Body of pancreas (tissue), 4 donors: ENCODE results near the gene TXNDC8. TPM values are rescaled to one million over a fixed set of nuclear protein-coding genes. Genes with fewer than 3 reads are reported as not detected.

Experiments used
- ATAC-seq: fragments of 150-250 bp; one replicate; pipeline ENCODE4 v1.9.1; 2016
- DNase-seq, 4 donors: peaks; one replicate each; pipeline ENCODE4 v3.0.0-alpha.2; 2019
- H3K27ac ChIP-seq, 4 donors: fragments of 200-600 bp; sonication (generic); 1 replicate in 3 of 4; 2 replicates in 1 of 4; pipeline versions ENCODE4 v1.5.1 to v1.6.1; 2016 to 2019; ENCODE audit warnings: mild to moderate bottlenecking in 1 of 4, mixed read lengths in 1 of 4, moderate library complexity in 1 of 4
- H3K27me3 ChIP-seq, 2 donors: fragments of 200-600 bp; sonication (generic); one replicate each; pipeline ENCODE4 v1.6.0; 2016; ENCODE audit warnings: mild to moderate bottlenecking in 1 of 2
- H3K36me3 ChIP-seq, 2 donors: fragments of 200-600 bp; sonication (generic); replicated peaks in 1 of 2; 2 replicates each; pipeline ENCODE4 v1.5.1; 2016; ENCODE audit warnings: low read depth in 2 of 2; ENCODE audit not compliant: insufficient read depth in 1 of 2
- H3K4me1 ChIP-seq: fragments of 200-600 bp; sonication (generic); one replicate; pipeline ENCODE4 v1.6.0; 2016
- H3K4me3 ChIP-seq, 2 donors: fragments of 200-600 bp; sonication (generic); 1 replicate in 1 of 2; 2 replicates in 1 of 2; pipeline ENCODE4 v1.5.1; 2016 to 2019
- H3K9me3 ChIP-seq, 3 donors: fragments of 200-600 bp; sonication (generic); 1 replicate in 2 of 3; 2 replicates in 1 of 3; pipeline ENCODE4 v1.5.1; 2016
- CTCF ChIP-seq, 7 experiments: fragments of 450-650 bp in 4 of 7; fragments of 200-600 bp in 3 of 7; sonication (generic) in 3 of 7; IDR thresholded peaks; one replicate each; pipeline ENCODE4 v1.5.1; 2016 to 2019; ENCODE audit warnings: antibody characterized with exemption in 7 of 7
- POLR2A ChIP-seq, 3 donors: fragments of 450-650 bp; IDR thresholded peaks; one replicate each; pipeline ENCODE4 v1.6.1; 2016; ENCODE audit warnings: antibody characterized with exemption in 3 of 3, mild to moderate bottlenecking in 2 of 3
- WGBS, 2 donors: methylation state at CpG; one replicate each; pipeline ENCODE4 v1.1.5; 2017; 5-methylcytosine and 5-hydroxymethylcytosine counted together
- intact Hi-C: fragments of 100-400 bp; cut with DNase I; formaldehyde crosslinking; loops from one replicate; pipeline ENCODE4 v1.15.1; 2023
- total RNA-seq, 2 donors: library from RNA; depleted of rRNA; stranded (reverse); fragments of >200 nt; gene quantifications; one replicate each; pipeline ENCODE4 v1.1.0, GENCODE V29; 2016

The TXNDC8 gene
- total RNA-seq, 2 donors from 2014 or later, result not detected

GRCh38 chr9:110351009-110351467 is 13.4 kb upstream of the TXNDC8 start:
- Histone ChIP-seq H3K4me3 (no peak overlapping the region), H3K27me3 (no peaks in the 10 kb centered on the region), H3K9me3 (no peaks in the 10 kb centered on the region), H3K4me1 (no peaks in the 10 kb centered on the region), H3K27ac (no peak overlapping the region), H3K36me3 (no peaks in the 10 kb centered on the region)
- DNase-seq (no peak), ATAC-seq (no peak)
- TF ChIP-seq CTCF (IDR thresholded peaks at IDR 0.05) (no peak), POLR2A (IDR thresholded peaks at IDR 0.05) (no peak)
- WGBS, 2 donors, result 42 to 71% methylated on average over 1 of the region's 1 CpG
- intact Hi-C loops, result no loop called here

- intact Hi-C loops, result no loop called here
- Histone ChIP-seq H3K27me3 (no peaks in the 10 kb centered on the region), H3K4me3 (no peak overlapping the region), H3K4me1 (no peaks in the 10 kb centered on the region), H3K27ac (no peak overlapping the region), H3K9me3 (no peaks in the 10 kb centered on the region), H3K36me3 (no peaks in the 10 kb centered on the region)
- ATAC-seq (no peak), DNase-seq (no peak)
- no peak for TF ChIP-seq POLR2A (IDR thresholded peaks at IDR 0.05)
- TF ChIP-seq CTCF (IDR thresholded peaks at IDR 0.05), result no peak
- 39 to 50% methylated on average over 3 of the region's 3 CpGs for whole genome bisulfite sequencing, 2 donors
These were observed 8.7 kb upstream of the TXNDC8 start for GRCh38 chr9:110346325-110346724.

- no peak overlapping the region for H3K4me3 ChIP-seq
- H3K27ac ChIP-seq, result no peak overlapping the region
- H3K36me3 ChIP-seq, result no peaks in the 10 kb centered on the region
- no peaks in the 10 kb centered on the region for H3K4me1 ChIP-seq
- no peaks in the 10 kb centered on the region for H3K9me3 ChIP-seq
- intact Hi-C loops, result no loop called here
- no peak for ATAC-seq
- TF ChIP-seq CTCF (IDR thresholded peaks at IDR 0.05) (no peak), POLR2A (IDR thresholded peaks at IDR 0.05) (no peak)
- no peak for DNase-seq
- no peaks in the 10 kb centered on the region for H3K27me3 ChIP-seq
- WGBS, 2 donors, result 72 to 76% methylated on average over 6 of the region's 6 CpGs
These were observed 7.2 kb upstream of the TXNDC8 start for GRCh38 chr9:110344821-110345220.

- DNase-seq (no peak), ATAC-seq (no peak)
- TF ChIP-seq POLR2A (IDR thresholded peaks at IDR 0.05) (no peak), CTCF (IDR thresholded peaks at IDR 0.05) (no peak)
- no peak overlapping the region for H3K27ac ChIP-seq
- H3K36me3 ChIP-seq, result no peaks in the 10 kb centered on the region
- H3K4me3 ChIP-seq, result no peak overlapping the region
- H3K27me3 ChIP-seq, result no peaks in the 10 kb centered on the region
- 63 to 70% methylated on average over 5 of the region's 5 CpGs for WGBS, 2 donors
- H3K9me3 ChIP-seq, result no peaks in the 10 kb centered on the region
- intact Hi-C loops, result no loop called here
- no peaks in the 10 kb centered on the region for H3K4me1 ChIP-seq
These were observed 5.9 kb upstream of the TXNDC8 start for GRCh38 chr9:110343551-110343950.

GRCh38 chr9:110340306-110340705 is 2.6 kb upstream of the TXNDC8 start:
- Histone ChIP-seq H3K4me1 (no peaks in the 10 kb centered on the region), H3K4me3 (no peak overlapping the region), H3K9me3 (no peaks in the 10 kb centered on the region), H3K27ac (no peak overlapping the region), H3K27me3 (no peaks in the 10 kb centered on the region), H3K36me3 (no peaks in the 10 kb centered on the region)
- WGBS, 2 donors, result 57 to 74% methylated on average over 2 of the region's 2 CpGs
- ATAC-seq, result no peak
- DNase-seq, result no peak
- TF ChIP-seq POLR2A (IDR thresholded peaks at IDR 0.05) (no peak), CTCF (IDR thresholded peaks at IDR 0.05) (no peak)
- intact Hi-C loops, result no loop called here
